ENCODE results near the gene SGPP2. TPM values are rescaled to one million over a fixed set of nuclear protein-coding genes. Genes with fewer than 3 reads are reported as not detected.

The SGPP2 gene
- total and polyA plus RNA-seq, 2 donors (not counting 3 experiments of a cell fraction or from before 2014, with no cell fraction given) = not detected

DNA sequence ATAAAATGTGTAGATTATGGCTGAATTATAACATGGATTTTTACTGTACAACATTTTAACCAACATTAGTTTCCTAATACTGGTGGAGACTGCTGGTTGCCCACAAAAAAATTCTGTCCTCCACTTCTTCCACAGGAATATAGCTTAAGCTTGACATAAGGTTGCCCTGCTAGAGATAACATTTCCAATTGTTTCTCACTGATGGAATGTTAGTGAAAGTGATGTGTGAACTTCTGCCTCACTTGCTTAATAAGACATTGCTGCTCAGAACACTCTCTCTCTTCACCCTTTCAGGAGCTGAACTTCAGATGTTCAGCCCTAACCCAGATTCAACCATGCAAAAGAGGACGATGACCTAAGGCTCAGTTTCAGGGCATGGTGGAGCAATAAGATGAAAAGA lies 2.7 kb upstream of the SGPP2 start:
- H3K27ac ChIP-seq (ENCODE audit: insufficient read depth, low read depth, low read length) = no peak overlapping the region
- dilution Hi-C loops (cut with MboI; ENCODE audit: extremely low pct_ligation_motif_present, low sequenced_read_pairs) = no loop called here
- DNase-seq (ENCODE audit: low read depth, low spot score) (no peak), FAIRE-seq (no peak)
- no peak overlapping the region for H3K4me2 ChIP-seq (ENCODE audit: insufficient read depth, low read length)
- no peak overlapping the region for H2AFZ ChIP-seq (ENCODE audit: low read depth, low read length)
- no peak overlapping the region for H3K9ac ChIP-seq (replicated peaks; ENCODE audit: extremely low read depth, insufficient read depth, low read length)
- intact Hi-C loops (cut with micrococcal nuclease) = no loop called here
- no peaks in the 10 kb centered on the region for H3K9me1 ChIP-seq (replicated peaks; ENCODE audit: control insufficient read depth, extremely low read depth, insufficient read depth, low read length)
- no TSS peak for BruUV-seq (replicated peaks)
- H4K20me1 ChIP-seq (replicated peaks; ENCODE audit: control insufficient read depth, extremely low read depth, insufficient read depth, low read length) = no peaks in the 10 kb centered on the region
- no peaks in the 10 kb centered on the region for H3K4me1 ChIP-seq (ENCODE audit: control insufficient read depth, extremely low read depth, insufficient read depth, low read length)
- peaks cover 28 to 44% of the 10 kb centered on the region in 2 experiments for H3K27me3 ChIP-seq (ENCODE audit: control insufficient read depth in 2 of 2, insufficient read depth in 2 of 2, low read length in 2 of 2)
- no peaks in the 10 kb centered on the region for H3K79me2 ChIP-seq (ENCODE audit: control insufficient read depth, insufficient read depth, low read length)
- TF ChIP-seq MYC (IDR thresholded peaks at IDR 0.05; ENCODE audit: low read depth, low read length) = no peak
- TF ChIP-seq JUN (IDR thresholded peaks at IDR 0.05; ENCODE audit: borderline replicate concordance, insufficient read depth, insufficient read length, low read depth) = no peak
- no peak for TF ChIP-seq POLR2AphosphoS5 (IDR thresholded peaks at IDR 0.05; ENCODE audit: insufficient read depth, low read depth, low read length)
- TF ChIP-seq POLR2A (IDR thresholded peaks at IDR 0.05; ENCODE audit: low read depth, low read length) = no peak
- no peak for TF ChIP-seq GATA2 (IDR thresholded peaks at IDR 0.05; ENCODE audit: insufficient read depth, insufficient read length, low read depth, low read length)
- H3K36me3 ChIP-seq (ENCODE audit: control insufficient read depth in 2 of 2, extremely low read depth in 1 of 2, insufficient read depth in 2 of 2, low read length in 2 of 2) = no peaks in the 10 kb centered on the region
- no peaks in the 10 kb centered on the region for H3K9me3 ChIP-seq (replicated peaks; ENCODE audit: control insufficient read depth, insufficient read depth, low read length)
- CTCF ChIA-PET = interaction anchor here (0.7 to 1.2 kb wide), 3 partner anchors 11 to 1122 kb away, joined by 3 to 4 read pairs (median 3); no protein-coding TSS in a partner anchor
- POLR2A ChIA-PET = no interaction called here
- H3K4me3 ChIP-seq (replicated peaks in 1 of 3; ENCODE audit: insufficient read depth in 1 of 3, low read depth in 1 of 3, low read length in 3 of 3) = no peak overlapping the region

DNA sequence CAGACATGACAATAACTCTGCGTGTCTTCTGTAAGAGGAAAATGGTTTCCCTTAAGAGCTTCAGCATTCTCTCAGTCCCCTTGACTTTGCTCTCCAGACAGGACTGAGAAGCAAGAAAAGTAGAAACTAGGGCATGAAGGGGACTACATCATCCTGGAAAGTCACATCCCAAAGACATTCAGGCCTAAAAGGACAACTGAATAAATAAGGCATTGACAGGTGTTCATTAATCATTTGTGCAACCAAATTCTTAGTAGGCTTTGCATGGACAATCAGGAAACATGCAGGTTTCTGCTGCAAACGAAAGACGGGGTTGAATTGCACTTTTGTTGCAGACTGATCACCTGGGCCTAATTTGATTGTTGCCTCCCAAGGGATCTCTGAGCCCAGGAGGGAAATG lies 1.2 kb upstream of the SGPP2 start:
- DNase-seq (ENCODE audit: low read depth, low spot score) (no peak), FAIRE-seq (no peak)
- Histone ChIP-seq H3K27ac (ENCODE audit: insufficient read depth, low read depth, low read length) (no peak overlapping the region), H3K4me1 (ENCODE audit: control insufficient read depth, extremely low read depth, insufficient read depth, low read length) (no peaks in the 10 kb centered on the region), H3K4me2 (ENCODE audit: insufficient read depth, low read length) (no peak overlapping the region), H3K27me3 (ENCODE audit: control insufficient read depth in 2 of 2, insufficient read depth in 2 of 2, low read length in 2 of 2) (peaks cover 28 to 44% of the 10 kb centered on the region in 2 experiments), H3K36me3 (ENCODE audit: control insufficient read depth in 2 of 2, extremely low read depth in 1 of 2, insufficient read depth in 2 of 2, low read length in 2 of 2) (no peaks in the 10 kb centered on the region), H3K9me3 (replicated peaks; ENCODE audit: control insufficient read depth, insufficient read depth, low read length) (no peaks in the 10 kb centered on the region), H3K79me2 (ENCODE audit: control insufficient read depth, insufficient read depth, low read length) (no peaks in the 10 kb centered on the region), H4K20me1 (replicated peaks; ENCODE audit: control insufficient read depth, extremely low read depth, insufficient read depth, low read length) (no peaks in the 10 kb centered on the region), H2AFZ (ENCODE audit: low read depth, low read length) (no peak overlapping the region), H3K4me3 (replicated peaks in 1 of 3; ENCODE audit: insufficient read depth in 1 of 3, low read depth in 1 of 3, low read length in 3 of 3) (no peak overlapping the region), H3K9me1 (replicated peaks; ENCODE audit: control insufficient read depth, extremely low read depth, insufficient read depth, low read length) (no peaks in the 10 kb centered on the region), H3K9ac (replicated peaks; ENCODE audit: extremely low read depth, insufficient read depth, low read length) (no peak overlapping the region)
- dilution Hi-C loops (cut with MboI; ENCODE audit: extremely low pct_ligation_motif_present, low sequenced_read_pairs) (no loop called here), intact Hi-C loops (cut with micrococcal nuclease) (no loop called here)
- POLR2A ChIA-PET = no interaction called here
- no peak for TF ChIP-seq POLR2A (IDR thresholded peaks at IDR 0.05; ENCODE audit: low read depth, low read length)
- TF ChIP-seq JUN (IDR thresholded peaks at IDR 0.05; ENCODE audit: borderline replicate concordance, insufficient read depth, insufficient read length, low read depth) = no peak
- TF ChIP-seq MYC (IDR thresholded peaks at IDR 0.05; ENCODE audit: low read depth, low read length) = no peak
- no peak for TF ChIP-seq POLR2AphosphoS5 (IDR thresholded peaks at IDR 0.05; ENCODE audit: insufficient read depth, low read depth, low read length)
- TF ChIP-seq GATA2 (IDR thresholded peaks at IDR 0.05; ENCODE audit: insufficient read depth, insufficient read length, low read depth, low read length) = no peak
- TF ChIP-seq CTCF (IDR thresholded peaks at IDR 0.05; ENCODE audit: extremely low read depth in 1 of 2, insufficient read depth in 1 of 2, low read depth in 1 of 2, low read length in 2 of 2) = no peak
- TF ChIP-seq FOS (IDR thresholded peaks at IDR 0.05; ENCODE audit: borderline replicate concordance, insufficient read depth, low read length) = no peak
- no peak for TF ChIP-seq EZH2 (IDR thresholded peaks at IDR 0.05; ENCODE audit: borderline replicate concordance, low read depth, low read length, severe bottlenecking)
- no peak for TF ChIP-seq MAX (IDR thresholded peaks at IDR 0.05; ENCODE audit: insufficient read depth, insufficient read length)
- CTCF ChIA-PET = no interaction called here
- BruUV-seq (replicated peaks) = no TSS peak
